GM21529 (cell line): ENCODE measurements around the gene CTBP2.

Experiments
- ATAC-seq: cut with Tn5 transposase; IDR thresholded peaks from one replicate; pipeline ENCODE4 v1.9.1; 2021; ENCODE audit not compliant: unreplicated experiment

CTBP2 gene

GRCh38 chr10:125146791-125147579 is 13.4 kb downstream of the CTBP2 start:
- ATAC-seq = no peak

GRCh38 chr10:125145636-125146035 is 14.7 kb downstream of the CTBP2 start:
- no peak for ATAC-seq

- peak; percentile 48 for ATAC-seq
These were observed 15.4 kb downstream of the CTBP2 start for GRCh38 chr10:125144693-125145623.

- ATAC-seq = no peak
These were observed 16.2 kb downstream of the CTBP2 start for GRCh38 chr10:125144206-125144605.

GRCh38 chr10:125142946-125143345 is 17.4 kb downstream of the CTBP2 start:
- no peak for ATAC-seq

GRCh38 chr10:125141860-125142484 is 18.4 kb downstream of the CTBP2 start:
- ATAC-seq = no peak

- ATAC-seq = no peak
These were observed 19.1 kb downstream of the CTBP2 start for GRCh38 chr10:125141150-125141859.

GRCh38 chr10:125140151-125140550 is 20.2 kb downstream of the CTBP2 start:
- no peak for ATAC-seq

GRCh38 chr10:125137601-125138438 is 22.5 kb downstream of the CTBP2 start:
- ATAC-seq = no peak

- no peak for ATAC-seq
These were observed 24.3 kb downstream of the CTBP2 start for GRCh38 chr10:125136087-125136486.

GRCh38 chr10:125135771-125136035 is 24.7 kb downstream of the CTBP2 start:
- ATAC-seq = no peak

GRCh38 chr10:125134916-125135770 is 25.2 kb downstream of the CTBP2 start:
- ATAC-seq = no peak

GRCh38 chr10:125134483-125134848 is 25.9 kb downstream of the CTBP2 start:
- ATAC-seq = no peak

GRCh38 chr10:125133696-125134482 is 26.5 kb downstream of the CTBP2 start:
- ATAC-seq = no peak

- ATAC-seq = no peak
These were observed 28.0 kb downstream of the CTBP2 start for GRCh38 chr10:125132344-125132743.

- ATAC-seq = no peak
These were observed 29.4 kb downstream of the CTBP2 start for GRCh38 chr10:125130916-125131315.

GRCh38 chr10:125130260-125130659 is 30.1 kb downstream of the CTBP2 start:
- ATAC-seq = no peak

GRCh38 chr10:125129076-125129458 is 31.3 kb downstream of the CTBP2 start:
- no peak for ATAC-seq
